ENCODE results near the gene TSPAN6.

GRCh38 chrX:100662796-100663195 is 26.2 kb upstream of the TSPAN6 start:
- TF ChIP-seq POLR2A (IDR thresholded peaks at IDR 0.05; ENCODE audit: low read depth, low read length) (no peak), POLR2AphosphoS5 (IDR thresholded peaks at IDR 0.05; ENCODE audit: low read depth, low read length) (no peak)
